Epithelial cell of proximal tubule (primary cell): ENCODE results near the gene MED29. TPM values are rescaled to one million over a fixed set of nuclear protein-coding genes. Genes with fewer than 3 reads are reported as not detected.

Experiments
- DNase-seq: peaks from one replicate; pipeline ENCODE4 v3.0.0-alpha.2; 2011; ENCODE audit warnings: low read depth
- H3K4me3 ChIP-seq: 2 replicates; pipeline ENCODE4 v1.5.1; 2011; ENCODE audit warnings: low read depth, mild to moderate bottlenecking, low read length
- CTCF ChIP-seq: conservative IDR thresholded peaks from 2 replicates; pipeline ENCODE4 v1.5.1; 2012; ENCODE audit warnings: low read depth, mild to moderate bottlenecking, low read length
- total RNA-seq: library from RNA; depleted of rRNA; stranded (reverse); fragments of >200 nt; gene quantifications from 2 replicates; pipeline ENCODE4 v1.2.3, GENCODE V29; 2015

Gene MED29
- total RNA-seq, 1 donor from 2014 or later, result 20.9 TPM

- no peak for TF ChIP-seq CTCF
- H3K4me3 ChIP-seq, result peak overlapping the region; percentile 98
- no peak for DNase-seq
Observed at GRCh38 chr19:39412867-39413271, 21.7 kb downstream of the MED29 start.

GRCh38 chr19:39413272-39413910, 22.2 kb downstream of the MED29 start:
- no peak for TF ChIP-seq CTCF
- DNase-seq, result no peak
- peak overlapping the region; percentile 98 for H3K4me3 ChIP-seq

GRCh38 chr19:39413911-39414608, 22.9 kb downstream of the MED29 start:
- no peak for DNase-seq
- peak; percentile 35 for TF ChIP-seq CTCF
- peak overlapping the region; percentile 98 for H3K4me3 ChIP-seq

GRCh38 chr19:39415111-39416046, 24.2 kb downstream of the MED29 start:
- no peak overlapping the region for H3K4me3 ChIP-seq
- DNase-seq, result no peak
- peak; percentile 8 for TF ChIP-seq CTCF

- no peak overlapping the region for H3K4me3 ChIP-seq
- no peak for TF ChIP-seq CTCF
- no peak for DNase-seq
Observed at GRCh38 chr19:39416152-39417120, 25.3 kb downstream of the MED29 start.
